ENCODE data around the gene RBM4. TPM values are rescaled to one million over a fixed set of nuclear protein-coding genes. Genes with fewer than 3 reads are reported as not detected.

Gene RBM4
- total RNA-seq, 1 donor from 2014 or later: 176 TPM

GRCh38 chr11:66688561-66689534, 50.3 kb downstream of the RBM4 start:
- no peak for DNase-seq (ENCODE audit: low spot score)

- no peak for DNase-seq (ENCODE audit: low spot score)
These were observed 51.4 kb downstream of the RBM4 start for GRCh38 chr11:66689661-66690590.

GRCh38 chr11:66691311-66691980, 52.9 kb downstream of the RBM4 start:
- peak; percentile 40 for DNase-seq (ENCODE audit: low spot score)

- DNase-seq (ENCODE audit: low spot score): no peak
These were observed 53.9 kb downstream of the RBM4 start for GRCh38 chr11:66692446-66692845.

- no peak for DNase-seq (ENCODE audit: low spot score)
These were observed 54.4 kb downstream of the RBM4 start for GRCh38 chr11:66692871-66693331.

- DNase-seq (ENCODE audit: low spot score): no peak
These were observed 55.0 kb downstream of the RBM4 start for GRCh38 chr11:66693356-66694055.

GRCh38 chr11:66694056-66694410, 55.5 kb downstream of the RBM4 start:
- DNase-seq (ENCODE audit: low spot score): no peak

GRCh38 chr11:66694732-66695207, 56.3 kb downstream of the RBM4 start:
- peak; percentile 94 for DNase-seq (ENCODE audit: low spot score)

Other genes with a start within 250 kb of the RBM4 start
- gene NPAS4, start 217.7 kb upstream of the RBM4 start, total RNA-seq: 1.2 TPM
- gene MRPL11, start 199.9 kb upstream of the RBM4 start, total RNA-seq: 47.0 TPM
- gene PELI3, start 171.8 kb upstream of the RBM4 start, total RNA-seq: 11.0 TPM
- gene DPP3, start 158.3 kb upstream of the RBM4 start, total RNA-seq: 66.3 TPM
- gene BBS1, start 128.1 kb upstream of the RBM4 start, total RNA-seq: 59.8 TPM
- gene ZDHHC24, start 92.7 kb upstream of the RBM4 start, total RNA-seq: 14.2 TPM
- 0.16 TPM for gene ACTN3, start 91.8 kb upstream of the RBM4 start, total RNA-seq
- 27.0 TPM for gene CTSF, start 70.1 kb upstream of the RBM4 start, total RNA-seq
- 0.55 TPM for gene CCDC87, start 45.6 kb upstream of the RBM4 start, total RNA-seq
- 34.8 TPM for gene CCS, start 45.5 kb upstream of the RBM4 start, total RNA-seq
- 105 TPM for gene RBM14, start 22.1 kb upstream of the RBM4 start, total RNA-seq
- gene RBM4B, start 39.2 kb downstream of the RBM4 start, total RNA-seq: 20.1 TPM
- gene SPTBN2, start 90.5 kb downstream of the RBM4 start, total RNA-seq: 33.7 TPM
- 17.6 TPM for gene RCE1, start 204.7 kb downstream of the RBM4 start, total RNA-seq
- 18.3 TPM for gene LRFN4, start 218.4 kb downstream of the RBM4 start, total RNA-seq